ENCODE data around the gene RAD9A.

DNA sequence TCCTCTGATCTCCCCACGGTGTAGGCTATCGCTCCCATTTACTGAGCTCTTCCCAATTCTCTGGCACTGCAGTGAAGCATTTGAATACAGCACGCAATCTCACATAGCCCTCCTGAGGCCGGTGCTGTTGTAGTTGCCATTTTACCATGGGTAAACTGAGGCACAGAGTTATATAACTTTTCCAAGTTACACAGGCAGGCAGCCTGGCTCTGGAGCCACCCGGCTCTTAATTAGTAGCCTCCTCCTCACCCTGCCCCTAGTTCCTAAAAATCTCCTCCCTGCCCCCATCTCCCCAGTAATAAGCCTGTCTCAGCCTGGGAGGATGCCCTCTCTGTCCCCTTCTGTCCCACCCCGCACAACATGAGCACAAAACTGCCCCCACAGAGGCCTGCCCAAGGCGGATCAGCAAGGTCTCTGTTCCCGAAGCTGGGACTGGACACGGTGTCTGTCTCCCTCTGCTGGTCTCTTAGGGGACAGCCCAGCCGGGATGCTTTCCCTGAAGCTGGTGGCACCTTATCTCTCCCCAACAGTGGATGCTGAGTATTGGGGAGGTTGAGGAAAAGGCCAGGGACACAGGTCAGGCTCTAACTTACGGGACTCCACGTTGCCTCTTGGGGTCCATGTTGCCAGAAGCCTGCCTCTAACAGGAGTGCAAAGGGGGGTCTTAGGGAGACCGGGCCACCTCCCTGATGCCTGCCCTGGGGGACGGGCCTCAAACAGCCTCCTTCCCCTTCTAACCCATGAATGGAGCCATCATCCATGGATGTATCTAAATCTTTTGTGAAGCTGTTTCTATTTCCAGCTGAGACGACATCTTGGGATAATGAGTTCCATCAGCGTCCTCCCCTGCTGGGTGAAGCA, 9.3 kb upstream of the RAD9A start:
- TF ChIP-seq, protein P1, sequence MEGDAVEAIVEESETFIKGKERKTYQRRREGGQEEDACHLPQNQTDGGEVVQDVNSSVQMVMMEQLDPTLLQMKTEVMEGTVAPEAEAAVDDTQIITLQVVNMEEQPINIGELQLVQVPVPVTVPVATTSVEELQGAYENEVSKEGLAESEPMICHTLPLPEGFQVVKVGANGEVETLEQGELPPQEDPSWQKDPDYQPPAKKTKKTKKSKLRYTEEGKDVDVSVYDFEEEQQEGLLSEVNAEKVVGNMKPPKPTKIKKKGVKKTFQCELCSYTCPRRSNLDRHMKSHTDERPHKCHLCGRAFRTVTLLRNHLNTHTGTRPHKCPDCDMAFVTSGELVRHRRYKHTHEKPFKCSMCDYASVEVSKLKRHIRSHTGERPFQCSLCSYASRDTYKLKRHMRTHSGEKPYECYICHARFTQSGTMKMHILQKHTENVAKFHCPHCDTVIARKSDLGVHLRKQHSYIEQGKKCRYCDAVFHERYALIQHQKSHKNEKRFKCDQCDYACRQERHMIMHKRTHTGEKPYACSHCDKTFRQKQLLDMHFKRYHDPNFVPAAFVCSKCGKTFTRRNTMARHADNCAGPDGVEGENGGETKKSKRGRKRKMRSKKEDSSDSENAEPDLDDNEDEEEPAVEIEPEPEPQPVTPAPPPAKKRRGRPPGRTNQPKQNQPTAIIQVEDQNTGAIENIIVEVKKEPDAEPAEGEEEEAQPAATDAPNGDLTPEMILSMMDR (IDR thresholded peaks at IDR 0.05): peak; percentile 94
- TF ChIP-seq ZFX (IDR thresholded peaks at IDR 0.05; ENCODE audit: borderline replicate concordance): no peak

Data from 22Rv1 (cell line).